SK-N-MC (cell line): ENCODE data around the gene IL23A.

Experiments used
- EZH2 ChIP-seq: fragments of 200-600 bp; sonication (generic); IDR thresholded peaks from one replicate; pipeline ENCODE4 v1.6.1; 2017; ENCODE audit warnings: antibody characterized with exemption
- FOXP2 ChIP-seq: optimal IDR thresholded peaks from 2 replicates; pipeline ENCODE3; 2011; ENCODE audit warnings: mild to moderate bottlenecking, moderate library complexity; ENCODE audit not compliant: insufficient read depth; ENCODE audit errors: extremely low read length, control extremely low read depth
- POLR2AphosphoS5 ChIP-seq: IDR thresholded peaks from 2 replicates; pipeline ENCODE4 v1.6.1; 2012; ENCODE audit warnings: mild to moderate bottlenecking, low read depth, low read length, borderline replicate concordance

GRCh38 chr12:56298828-56299227, 39.9 kb upstream of the IL23A start:
- no peak for TF ChIP-seq POLR2AphosphoS5
- no peak for TF ChIP-seq EZH2
- no peak for TF ChIP-seq FOXP2
